Suprapubic skin (tissue), 4 donors: ENCODE results near the gene HEXD.

Source experiments
- EP300 ChIP-seq: sonication (generic); formaldehyde crosslinking; IDR thresholded peaks from one replicate; pipeline ENCODE4 v1.6.1; 2017; ENCODE audit warnings: antibody characterized with exemption
- POLR2A ChIP-seq, 2 donors: fragments of 450-650 bp; IDR thresholded peaks; one replicate each; pipeline ENCODE4 v1.6.1; 2017; ENCODE audit warnings: antibody characterized with exemption in 2 of 2, mild to moderate bottlenecking in 2 of 2, moderate library complexity in 2 of 2
- POLR2AphosphoS5 ChIP-seq, 3 donors: sonication (generic); formaldehyde crosslinking; IDR thresholded peaks; one replicate each; pipeline ENCODE4 v1.6.1; 2017; ENCODE audit warnings: antibody characterized with exemption in 3 of 3
- TF ChIP-seq, protein P1 (sequence below), 2 donors: fragments of 200-600 bp in 1 of 2; fragments of 450-650 bp in 1 of 2; sonication (generic) in 1 of 2; IDR thresholded peaks; one replicate each; pipeline ENCODE4 v1.5.1; 2016 to 2019; ENCODE audit warnings: antibody characterized with exemption in 2 of 2, mild to moderate bottlenecking in 1 of 2, moderate library complexity in 1 of 2

DNA sequence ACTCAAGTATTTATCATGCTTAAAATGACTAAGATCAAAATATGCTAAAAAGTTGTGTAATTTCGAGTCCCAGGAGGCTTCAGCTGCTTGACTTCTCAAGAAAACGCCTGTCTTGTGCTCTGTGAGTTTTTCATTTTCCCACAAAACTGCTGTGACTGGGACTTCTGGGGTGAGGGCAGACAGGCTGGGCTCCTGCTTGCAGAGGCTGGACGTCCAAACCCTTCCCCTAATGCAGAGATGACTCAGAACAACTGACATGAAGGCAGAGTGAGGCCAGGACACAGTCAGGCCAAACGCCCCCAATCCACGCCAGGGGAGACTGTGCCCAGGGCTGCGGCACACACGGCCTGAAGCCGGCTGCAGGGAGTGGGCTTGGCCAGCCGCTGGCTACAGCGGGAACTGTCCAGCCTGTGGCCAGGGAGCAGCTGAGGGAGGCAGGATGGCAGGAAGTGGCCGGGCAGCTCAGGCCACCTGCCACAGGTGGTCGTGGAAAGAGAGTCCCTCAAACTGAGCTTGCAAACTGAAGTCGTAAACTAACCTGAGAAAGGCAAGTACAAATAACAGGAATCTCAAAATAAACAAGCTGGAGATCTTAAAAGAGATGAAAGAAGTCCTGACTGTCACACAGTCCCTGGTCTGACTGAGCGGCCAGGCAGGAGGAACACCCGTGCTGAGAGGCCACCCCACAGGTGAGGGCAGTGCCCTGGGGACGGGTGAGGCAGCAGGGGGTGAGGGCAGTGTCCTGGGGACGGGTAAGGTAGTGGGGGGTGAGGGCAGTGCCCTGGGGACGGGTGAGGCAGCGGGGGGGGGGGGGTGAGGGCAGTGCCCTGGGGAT is 21.3 kb upstream of the HEXD start:
- TF ChIP-seq, protein P1, sequence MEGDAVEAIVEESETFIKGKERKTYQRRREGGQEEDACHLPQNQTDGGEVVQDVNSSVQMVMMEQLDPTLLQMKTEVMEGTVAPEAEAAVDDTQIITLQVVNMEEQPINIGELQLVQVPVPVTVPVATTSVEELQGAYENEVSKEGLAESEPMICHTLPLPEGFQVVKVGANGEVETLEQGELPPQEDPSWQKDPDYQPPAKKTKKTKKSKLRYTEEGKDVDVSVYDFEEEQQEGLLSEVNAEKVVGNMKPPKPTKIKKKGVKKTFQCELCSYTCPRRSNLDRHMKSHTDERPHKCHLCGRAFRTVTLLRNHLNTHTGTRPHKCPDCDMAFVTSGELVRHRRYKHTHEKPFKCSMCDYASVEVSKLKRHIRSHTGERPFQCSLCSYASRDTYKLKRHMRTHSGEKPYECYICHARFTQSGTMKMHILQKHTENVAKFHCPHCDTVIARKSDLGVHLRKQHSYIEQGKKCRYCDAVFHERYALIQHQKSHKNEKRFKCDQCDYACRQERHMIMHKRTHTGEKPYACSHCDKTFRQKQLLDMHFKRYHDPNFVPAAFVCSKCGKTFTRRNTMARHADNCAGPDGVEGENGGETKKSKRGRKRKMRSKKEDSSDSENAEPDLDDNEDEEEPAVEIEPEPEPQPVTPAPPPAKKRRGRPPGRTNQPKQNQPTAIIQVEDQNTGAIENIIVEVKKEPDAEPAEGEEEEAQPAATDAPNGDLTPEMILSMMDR (IDR thresholded peaks at IDR 0.05): no peak
- TF ChIP-seq POLR2A (IDR thresholded peaks at IDR 0.05): no peak
- no peak for TF ChIP-seq POLR2AphosphoS5 (IDR thresholded peaks at IDR 0.05)
- no peak for TF ChIP-seq EP300
